Measurements from ENCODE around the gene IL32. TPM values are rescaled to one million over a fixed set of nuclear protein-coding genes. Genes with fewer than 3 reads are reported as not detected.
"Not testable (repeated sequence)": the region's sequence is repeated elsewhere in the genome, so short reads cannot be mapped to it uniquely, and the experiment has no call there.

The IL32 gene
- total and polyA plus RNA-seq, 7 donors = 90.5 to 749 (median 192) TPM

GRCh38 chr16:3068487-3068886 is 3.0 kb downstream of the IL32 start:
- DNase-seq (no peak), ATAC-seq (no peak)
- Histone ChIP-seq H3K27ac (no peak overlapping the region), H3K4me1 (peaks cover 20% of the 10 kb centered on the region), H3K4me3 (peak overlapping the region; percentile 73), H3K27me3 (ENCODE audit: insufficient read depth in 3 of 3, low read length in 2 of 3) (no peaks in the 10 kb centered on the region), H3K36me3 (ENCODE audit: insufficient read depth in 1 of 2, low read depth in 1 of 2) (peaks cover 0 to 13% of the 10 kb centered on the region in 2 donors), H3K9me3 (no peaks in the 10 kb centered on the region)
- no peak for TF ChIP-seq CTCF (IDR thresholded peaks at IDR 0.05)
- intact Hi-C loops (cut with DNase I) = no loop called here
- 50 to 74% (median 52%) methylated on average over 4 of the region's 4 CpGs for WGBS, 3 donors

DNA sequence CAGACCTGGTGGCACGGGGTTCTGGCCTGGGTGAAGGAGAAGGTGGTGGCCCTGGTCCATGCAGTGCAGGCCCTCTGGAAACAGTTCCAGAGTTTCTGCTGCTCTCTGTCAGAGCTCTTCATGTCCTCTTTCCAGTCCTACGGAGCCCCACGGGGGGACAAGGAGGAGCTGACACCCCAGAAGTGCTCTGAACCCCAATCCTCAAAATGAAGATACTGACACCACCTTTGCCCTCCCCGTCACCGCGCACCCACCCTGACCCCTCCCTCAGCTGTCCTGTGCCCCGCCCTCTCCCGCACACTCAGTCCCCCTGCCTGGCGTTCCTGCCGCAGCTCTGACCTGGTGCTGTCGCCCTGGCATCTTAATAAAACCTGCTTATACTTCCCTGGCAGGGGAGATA is 3.7 kb downstream of the IL32 start:
- DNase-seq; H3K9me3 ChIP-seq; H3K4me3 ChIP-seq; H3K27ac ChIP-seq; H3K27me3 ChIP-seq (ENCODE audit: insufficient read depth in 3 of 3, low read length in 2 of 3); intact Hi-C loops (cut with DNase I); ATAC-seq: not testable (repeated sequence)
- H3K36me3 ChIP-seq (ENCODE audit: insufficient read depth in 1 of 2, low read depth in 1 of 2) = peaks cover 0 to 13% of the 10 kb centered on the region in 2 donors
- peaks cover 20% of the 10 kb centered on the region for H3K4me1 ChIP-seq
- WGBS, 3 donors = 83 to 87% (median 84%) methylated on average over 10 of the region's 11 CpGs

DNA sequence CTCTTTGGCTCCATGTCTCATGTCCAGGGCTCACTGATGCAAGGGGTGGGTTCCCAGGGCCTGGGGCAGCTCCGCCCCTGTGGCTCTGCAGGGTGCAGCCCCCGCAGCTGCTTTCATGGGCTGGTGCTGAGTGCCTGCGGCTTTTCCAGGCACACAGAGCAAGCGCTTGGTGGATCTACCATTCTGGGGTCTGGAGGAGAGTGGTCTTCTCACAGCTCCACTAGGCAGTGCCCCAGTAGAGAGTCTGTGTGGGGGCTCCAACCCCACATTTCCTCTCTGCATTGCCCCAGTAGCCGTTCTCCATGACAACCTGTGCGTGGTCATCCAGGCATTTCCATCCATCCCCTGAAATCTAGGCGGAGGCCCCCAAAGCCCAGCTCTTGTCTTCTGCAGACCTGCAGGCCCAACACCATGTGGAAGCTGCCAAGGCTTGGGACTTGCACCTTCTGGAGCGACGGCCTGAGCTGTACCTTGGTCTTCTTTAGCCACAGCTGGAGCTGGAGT is 5.2 kb downstream of the IL32 start:
- WGBS, 3 donors = 64 to 87% (median 68%) methylated on average over 9 of the region's 9 CpGs
- no peak for DNase-seq
- H3K27me3 ChIP-seq (ENCODE audit: insufficient read depth in 3 of 3, low read length in 2 of 3) = no peaks in the 10 kb centered on the region

GRCh38 chr16:3071655-3072054 is 6.2 kb downstream of the IL32 start:
- intact Hi-C loops (cut with DNase I) = no loop called here
- DNase-seq (no peak), ATAC-seq (peak in 1 of 4 donors; percentile 15)
- no peak for TF ChIP-seq CTCF (IDR thresholded peaks at IDR 0.05)
- Histone ChIP-seq H3K4me3 (no peak overlapping the region), H3K9me3 (no peaks in the 10 kb centered on the region), H3K36me3 (ENCODE audit: insufficient read depth in 1 of 2, low read depth in 1 of 2) (peaks cover 0 to 13% of the 10 kb centered on the region in 2 donors), H3K27me3 (ENCODE audit: insufficient read depth in 3 of 3, low read length in 2 of 3) (no peaks in the 10 kb centered on the region), H3K4me1 (peaks cover 8% of the 10 kb centered on the region), H3K27ac (no peak overlapping the region)
- WGBS, 3 donors = 81 to 84% (median 83%) methylated on average over 7 of the region's 7 CpGs

More for the DNA sequence above, 5.2 kb downstream of the IL32 start:
- peaks cover 0 to 13% of the 10 kb centered on the region in 2 donors for H3K36me3 ChIP-seq (ENCODE audit: insufficient read depth in 1 of 2, low read depth in 1 of 2)
- peak in 1 of 4 donors; percentile 27 for ATAC-seq
- intact Hi-C loops (cut with DNase I) = no loop called here
- no peak overlapping the region for H3K4me3 ChIP-seq
- no peak for TF ChIP-seq CTCF (IDR thresholded peaks at IDR 0.05)
- H3K4me1 ChIP-seq = peaks cover 8% of the 10 kb centered on the region
- H3K27ac ChIP-seq = no peak overlapping the region
- H3K9me3 ChIP-seq = no peaks in the 10 kb centered on the region

DNA sequence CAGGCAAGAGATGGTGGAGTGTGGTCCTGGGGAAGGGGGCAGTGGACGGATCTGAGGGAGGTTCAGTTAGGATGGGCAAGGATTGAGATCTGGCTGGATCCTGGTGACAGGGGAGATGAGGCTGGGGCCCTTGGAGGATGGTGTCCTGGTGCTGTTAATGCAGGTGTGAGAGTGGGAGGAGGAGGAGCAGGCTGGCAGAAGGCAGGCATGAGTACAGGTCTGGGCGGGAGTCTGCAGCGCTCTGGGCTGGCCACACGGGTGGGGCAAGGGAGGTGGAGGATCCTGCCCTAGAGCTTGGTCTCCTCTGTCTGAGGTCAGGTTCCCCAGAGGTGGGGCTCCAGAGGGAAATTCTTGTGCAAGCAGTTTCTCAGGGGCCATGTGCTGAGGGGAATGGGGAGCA is 6.7 kb downstream of the IL32 start:
- ATAC-seq = peak in 1 of 4 donors; percentile 18
- H3K4me3 ChIP-seq; DNase-seq; H3K27me3 ChIP-seq (ENCODE audit: insufficient read depth in 3 of 3, low read length in 2 of 3); H3K4me1 ChIP-seq; intact Hi-C loops (cut with DNase I); H3K9me3 ChIP-seq; H3K27ac ChIP-seq: not testable (repeated sequence)
- H3K36me3 ChIP-seq (ENCODE audit: insufficient read depth in 1 of 2, low read depth in 1 of 2) = peaks cover 0 to 13% of the 10 kb centered on the region in 2 donors
- WGBS, 3 donors = 57 to 76% (median 69%) methylated on average over 3 of the region's 4 CpGs

DNA sequence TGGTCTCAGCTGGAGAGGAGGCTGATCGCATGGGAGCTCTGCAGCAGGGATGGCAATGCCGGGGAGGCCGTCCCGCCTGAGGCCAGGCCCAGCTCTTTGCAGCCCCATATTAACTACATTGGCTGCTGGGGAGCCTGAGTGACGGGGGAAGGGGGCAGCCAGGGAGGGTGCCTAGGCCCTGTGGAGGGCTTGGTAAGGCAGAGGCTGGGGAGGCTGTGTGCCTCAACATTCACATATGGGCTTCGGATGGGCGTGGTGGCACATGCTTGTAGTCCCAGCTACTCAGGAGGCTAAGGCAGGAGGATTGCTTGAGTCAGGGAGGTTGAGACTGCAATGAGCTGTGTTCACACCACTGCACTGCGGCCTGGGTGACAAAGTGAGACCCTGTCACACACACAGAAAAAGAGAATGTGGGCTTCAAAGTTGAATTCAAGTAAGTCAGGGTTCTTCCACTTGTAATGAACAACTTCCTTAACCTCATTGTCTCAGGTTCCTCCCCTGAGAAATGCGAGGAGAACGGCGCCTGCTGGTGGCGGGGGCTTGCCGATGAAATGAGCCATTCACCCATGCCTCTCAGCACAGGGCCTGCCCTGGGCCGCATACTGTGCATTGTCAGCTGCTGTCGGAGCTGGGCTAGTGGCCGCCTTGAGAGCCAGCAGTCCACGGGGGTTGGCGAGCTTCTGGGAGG is 7.3 kb downstream of the IL32 start:
- H3K4me3 ChIP-seq; H3K4me1 ChIP-seq; intact Hi-C loops (cut with DNase I); H3K27ac ChIP-seq; H3K27me3 ChIP-seq (ENCODE audit: insufficient read depth in 3 of 3, low read length in 2 of 3); ATAC-seq; H3K9me3 ChIP-seq; DNase-seq: not testable (repeated sequence)
- H3K36me3 ChIP-seq (ENCODE audit: insufficient read depth in 1 of 2, low read depth in 1 of 2) = peaks cover 0 to 10% of the 10 kb centered on the region in 2 donors
- WGBS, 3 donors = 20 to 68% (median 54%) methylated on average over 4 to 15 of the region's 18 CpGs

All from psoas muscle (tissue), 8 donors.